BJ (cell line): ENCODE measurements around the gene EYA3. TPM values are rescaled to one million over a fixed set of nuclear protein-coding genes. Genes with fewer than 3 reads are reported as not detected.

Experiments
- CTCF ChIA-PET: fragments of 350-600 bp; formaldehyde crosslinking; extraction: SDS; loops from one replicate; lab custom pipeline; 2021; ENCODE audit warnings: antibody characterized with exemption, inconsistent platforms; lab: Yijun Ruan, JAX
- POLR2A ChIA-PET: fragments of 300-600 bp; sonication (Branson Sonifier 250); formaldehyde crosslinking; extraction: SDS; loops from one replicate; lab custom pipeline; 2021; ENCODE audit warnings: antibody characterized with exemption; lab: Charles Lee
- DNase-seq: peaks from one replicate; pipeline ENCODE4 v3.0.0-alpha.2; 2011; ENCODE audit warnings: low read depth
- H3K27me3 ChIP-seq: 2 replicates; pipeline ENCODE4 v1.6.0; 2011; ENCODE audit warnings: low read length; ENCODE audit not compliant: control insufficient read depth, insufficient read depth
- H3K36me3 ChIP-seq: 2 replicates; pipeline ENCODE4 v1.5.1; 2011; ENCODE audit warnings: low read length; ENCODE audit not compliant: control insufficient read depth, insufficient read depth
- H3K4me3 ChIP-seq: 2 replicates; pipeline ENCODE4 v1.5.1; 2011; ENCODE audit warnings: low read depth, mild to moderate bottlenecking, control low read depth, low read length
- CTCF ChIP-seq: IDR thresholded peaks from 2 replicates; pipeline ENCODE4 v1.5.1; 2011; ENCODE audit warnings: low read depth, mild to moderate bottlenecking, control low read depth, inconsistent platforms, low read length, moderate library complexity; ENCODE audit not compliant: insufficient read depth
- polyA plus RNA-seq: library from polyadenylated mRNA; depleted of rRNA; stranded (reverse); fragments of >200 nt; gene quantifications from 2 replicates; pipeline ENCODE4 v1.2.3, GENCODE V29; 2011

EYA3 gene
- polyA plus RNA-seq, 1 experiment: 8.6 TPM

DNA sequence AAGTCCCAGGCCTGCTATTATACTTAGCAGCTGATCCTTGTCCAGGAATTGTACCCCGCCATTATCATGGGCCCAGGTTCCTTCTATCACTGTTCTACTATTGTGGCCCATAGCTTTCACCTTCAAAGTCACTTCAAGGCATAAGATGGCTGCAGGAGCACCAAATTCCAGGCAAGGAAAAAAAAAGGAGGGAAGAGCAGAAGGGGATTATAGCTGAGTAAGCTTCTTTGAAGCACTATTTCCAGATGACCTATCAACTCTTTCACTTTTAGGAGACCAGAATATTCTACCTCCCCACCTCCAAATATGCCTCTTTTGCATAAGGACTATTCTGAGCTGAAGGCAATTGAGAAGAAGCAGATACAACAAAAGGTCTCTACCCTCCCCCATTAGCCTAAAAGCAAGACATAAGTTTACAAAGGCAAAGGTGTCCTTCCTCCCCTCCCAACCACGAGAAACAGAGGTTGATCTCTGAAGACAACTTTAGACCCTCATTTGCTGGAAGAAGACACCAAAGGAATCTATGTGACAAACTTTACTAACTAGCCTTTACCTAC lies 46.3 kb upstream of the EYA3 start:
- no peak for TF ChIP-seq CTCF
- POLR2A ChIA-PET: no interaction called here
- DNase-seq: no peak
- Histone ChIP-seq H3K36me3 (no peaks in the 10 kb centered on the region), H3K27me3 (no peaks in the 10 kb centered on the region), H3K4me3 (no peak overlapping the region)
- CTCF ChIA-PET: no interaction called here

DNA sequence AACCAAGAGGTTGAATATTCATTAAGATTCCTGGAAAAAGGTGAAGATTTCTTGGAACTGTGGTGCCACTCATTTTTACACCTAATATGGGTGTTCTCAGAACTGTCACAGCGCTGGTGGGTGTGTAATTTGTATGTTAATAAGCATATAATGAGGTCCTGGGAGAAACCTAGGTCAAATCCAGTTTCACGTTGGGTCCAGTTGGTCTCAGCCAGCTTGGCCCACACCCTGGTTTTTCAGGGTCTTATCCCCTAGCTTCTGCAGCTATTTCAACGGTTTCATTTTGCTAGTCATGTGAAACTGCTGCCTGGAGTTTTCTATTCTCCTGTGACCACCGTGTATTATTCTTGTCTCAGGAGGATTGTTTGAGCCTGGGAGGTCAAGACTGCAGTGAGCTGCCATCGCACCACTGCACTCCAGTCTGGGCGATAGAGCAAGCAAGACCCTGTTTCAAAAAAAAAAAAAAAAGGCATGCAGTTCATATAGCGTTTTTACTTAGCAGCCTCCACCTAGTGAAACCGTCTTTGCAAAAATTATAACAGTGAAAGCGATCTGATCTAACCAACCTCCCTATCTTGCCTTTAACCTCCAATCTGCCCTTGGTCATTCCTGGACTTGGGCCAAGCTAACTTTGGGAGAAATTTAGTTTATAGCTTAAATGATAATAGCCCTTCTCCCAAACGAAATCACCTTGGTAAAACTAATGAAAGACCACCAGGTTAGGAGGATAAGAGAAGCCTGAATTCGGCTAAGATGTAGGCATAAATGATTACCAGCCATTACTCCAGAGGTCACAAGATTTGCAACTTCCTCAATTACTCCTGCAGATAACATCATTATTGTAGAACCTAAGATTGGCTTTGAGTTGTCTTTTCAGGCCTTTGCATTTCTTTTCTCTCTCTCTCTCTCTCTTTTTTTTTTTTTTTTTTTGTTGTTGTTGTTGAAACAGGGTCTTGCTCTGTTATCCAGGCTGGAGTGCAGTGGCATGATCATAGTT lies 44.1 kb upstream of the EYA3 start:
- H3K4me3 ChIP-seq: no peak overlapping the region
- POLR2A ChIA-PET: no interaction called here
- no peaks in the 10 kb centered on the region for H3K27me3 ChIP-seq
- no peak for TF ChIP-seq CTCF
- CTCF ChIA-PET: interaction anchor here (0.6 to 1.1 kb wide), 3 partner anchors 38 to 125 kb away, joined by 3 to 4 read pairs (median 3); no protein-coding TSS in a partner anchor
- no peaks in the 10 kb centered on the region for H3K36me3 ChIP-seq
- DNase-seq: no peak

GRCh38 chr1:28130901-28131300 lies 42.5 kb upstream of the EYA3 start:
- ChIA-PET CTCF (no interaction called here), POLR2A (no interaction called here)

GRCh38 chr1:28129150-28129549 lies 40.7 kb upstream of the EYA3 start:
- H3K36me3 ChIP-seq: no peaks in the 10 kb centered on the region
- peaks cover 2% of the 10 kb centered on the region for H3K27me3 ChIP-seq
- DNase-seq: no peak
- TF ChIP-seq CTCF: no peak
- ChIA-PET POLR2A (no interaction called here), CTCF (no interaction called here)
- no peak overlapping the region for H3K4me3 ChIP-seq

More at GRCh38 chr1:28130901-28131300, 42.5 kb upstream of the EYA3 start:
- no peak for DNase-seq
- no peak for TF ChIP-seq CTCF
- no peaks in the 10 kb centered on the region for H3K36me3 ChIP-seq
- peaks cover 2% of the 10 kb centered on the region for H3K27me3 ChIP-seq
- no peak overlapping the region for H3K4me3 ChIP-seq

- DNase-seq: no peak
- peaks cover 2% of the 10 kb centered on the region for H3K27me3 ChIP-seq
- POLR2A ChIA-PET: no interaction called here
- CTCF ChIA-PET: no interaction called here
- no peak overlapping the region for H3K4me3 ChIP-seq
- no peaks in the 10 kb centered on the region for H3K36me3 ChIP-seq
- no peak for TF ChIP-seq CTCF
Observed at GRCh38 chr1:28127617-28128257, 39.3 kb upstream of the EYA3 start.
